ENCODE data around the gene EYA3. TPM values are rescaled to one million over a fixed set of nuclear protein-coding genes. Genes with fewer than 3 reads are reported as not detected.

The EYA3 gene
- total RNA-seq, 1 donor from 2014 or later: 17.5 TPM

- no peak for TF ChIP-seq CTCF (IDR thresholded peaks at IDR 0.05)
- Mint-ChIP-seq H3K9me3 (ENCODE audit: unreplicated experiment) (no peaks in the 10 kb centered on the region), H3K4me1 (ENCODE audit: unreplicated experiment) (peaks cover 2% of the 10 kb centered on the region), H3K27ac (ENCODE audit: unreplicated experiment) (no peak overlapping the region), H3K4me3 (ENCODE audit: unreplicated experiment) (no peak overlapping the region), H3K27me3 (ENCODE audit: unreplicated experiment) (peaks cover 37% of the 10 kb centered on the region), H3K36me3 (ENCODE audit: unreplicated experiment) (no peaks in the 10 kb centered on the region)
- DNase-seq (ENCODE audit: extremely low spot score, unreplicated experiment): no peak
These were observed 38.5 kb upstream of the EYA3 start for GRCh38 chr1:28126783-28127490.

GRCh38 chr1:28126212-28126611, 37.8 kb upstream of the EYA3 start:
- no peak for DNase-seq (ENCODE audit: extremely low spot score, unreplicated experiment)
- H3K4me1 Mint-ChIP-seq (ENCODE audit: unreplicated experiment): peaks cover 2% of the 10 kb centered on the region
- peaks cover 37% of the 10 kb centered on the region for H3K27me3 Mint-ChIP-seq (ENCODE audit: unreplicated experiment)
- no peak overlapping the region for H3K27ac Mint-ChIP-seq (ENCODE audit: unreplicated experiment)
- no peak for TF ChIP-seq CTCF (IDR thresholded peaks at IDR 0.05)
- no peaks in the 10 kb centered on the region for H3K36me3 Mint-ChIP-seq (ENCODE audit: unreplicated experiment)
- H3K9me3 Mint-ChIP-seq (ENCODE audit: unreplicated experiment): no peaks in the 10 kb centered on the region
- no peak overlapping the region for H3K4me3 Mint-ChIP-seq (ENCODE audit: unreplicated experiment)

GRCh38 chr1:28123461-28123961, 35.1 kb upstream of the EYA3 start:
- no peak for TF ChIP-seq CTCF (IDR thresholded peaks at IDR 0.05)
- H3K36me3 Mint-ChIP-seq (ENCODE audit: unreplicated experiment): no peaks in the 10 kb centered on the region
- no peak overlapping the region for H3K27ac Mint-ChIP-seq (ENCODE audit: unreplicated experiment)
- no peak overlapping the region for H3K4me3 Mint-ChIP-seq (ENCODE audit: unreplicated experiment)
- no peaks in the 10 kb centered on the region for H3K9me3 Mint-ChIP-seq (ENCODE audit: unreplicated experiment)
- H3K27me3 Mint-ChIP-seq (ENCODE audit: unreplicated experiment): peaks cover 35% of the 10 kb centered on the region
- peaks cover 2% of the 10 kb centered on the region for H3K4me1 Mint-ChIP-seq (ENCODE audit: unreplicated experiment)
- no peak for DNase-seq (ENCODE audit: extremely low spot score, unreplicated experiment)

GRCh38 chr1:28122183-28122582, 33.8 kb upstream of the EYA3 start:
- Mint-ChIP-seq H3K36me3 (ENCODE audit: unreplicated experiment) (no peaks in the 10 kb centered on the region), H3K4me1 (ENCODE audit: unreplicated experiment) (peaks cover 2% of the 10 kb centered on the region), H3K4me3 (ENCODE audit: unreplicated experiment) (no peak overlapping the region), H3K9me3 (ENCODE audit: unreplicated experiment) (no peaks in the 10 kb centered on the region), H3K27me3 (ENCODE audit: unreplicated experiment) (peaks cover 24% of the 10 kb centered on the region), H3K27ac (ENCODE audit: unreplicated experiment) (no peak overlapping the region)
- DNase-seq (ENCODE audit: extremely low spot score, unreplicated experiment): no peak
- TF ChIP-seq CTCF (IDR thresholded peaks at IDR 0.05): no peak

- Mint-ChIP-seq H3K27ac (ENCODE audit: unreplicated experiment) (no peak overlapping the region), H3K36me3 (ENCODE audit: unreplicated experiment) (no peaks in the 10 kb centered on the region)
These were observed 31.1 kb upstream of the EYA3 start for GRCh38 chr1:28119556-28119955.

More at GRCh38 chr1:28119556-28119955, 31.1 kb upstream of the EYA3 start:
- Mint-ChIP-seq H3K4me1 (ENCODE audit: unreplicated experiment) (peaks cover 2% of the 10 kb centered on the region), H3K9me3 (ENCODE audit: unreplicated experiment) (no peaks in the 10 kb centered on the region), H3K27me3 (ENCODE audit: unreplicated experiment) (peaks cover 7% of the 10 kb centered on the region), H3K4me3 (ENCODE audit: unreplicated experiment) (no peak overlapping the region)
- no peak for DNase-seq (ENCODE audit: extremely low spot score, unreplicated experiment)
- no peak for TF ChIP-seq CTCF (IDR thresholded peaks at IDR 0.05)

Measured in osteocyte (in vitro differentiated cells).